Stimulated activated naive CD8-positive, alpha-beta T cell treated with anti-CD3 and anti-CD28 coated beads, Interleukin-15, Interleukin-2, amounts not matched to agents 100 U/mL and 50 U/mL, for 24 hours (primary cell): ENCODE measurements around the gene VTA1.

Source experiments
- ATAC-seq: fragments of 150-1000 bp; cut with Tn5 transposase; one replicate; pipeline ENCODE4 v1.10.0; 2021
- DNase-seq: peaks from one replicate; pipeline ENCODE4 v3.0.0; 2021

VTA1 gene

GRCh38 chr6:142271476-142271875 is 124.4 kb downstream of the VTA1 start:
- ATAC-seq (no peak), DNase-seq (no peak)
